GM21717 (cell line): ENCODE data around the gene MPPED1.

Source experiments
- ATAC-seq: cut with Tn5 transposase; IDR thresholded peaks from one replicate; pipeline ENCODE4 v1.9.1; 2021; ENCODE audit warnings: mild to moderate bottlenecking, moderate library complexity; ENCODE audit not compliant: unreplicated experiment

MPPED1 gene

DNA sequence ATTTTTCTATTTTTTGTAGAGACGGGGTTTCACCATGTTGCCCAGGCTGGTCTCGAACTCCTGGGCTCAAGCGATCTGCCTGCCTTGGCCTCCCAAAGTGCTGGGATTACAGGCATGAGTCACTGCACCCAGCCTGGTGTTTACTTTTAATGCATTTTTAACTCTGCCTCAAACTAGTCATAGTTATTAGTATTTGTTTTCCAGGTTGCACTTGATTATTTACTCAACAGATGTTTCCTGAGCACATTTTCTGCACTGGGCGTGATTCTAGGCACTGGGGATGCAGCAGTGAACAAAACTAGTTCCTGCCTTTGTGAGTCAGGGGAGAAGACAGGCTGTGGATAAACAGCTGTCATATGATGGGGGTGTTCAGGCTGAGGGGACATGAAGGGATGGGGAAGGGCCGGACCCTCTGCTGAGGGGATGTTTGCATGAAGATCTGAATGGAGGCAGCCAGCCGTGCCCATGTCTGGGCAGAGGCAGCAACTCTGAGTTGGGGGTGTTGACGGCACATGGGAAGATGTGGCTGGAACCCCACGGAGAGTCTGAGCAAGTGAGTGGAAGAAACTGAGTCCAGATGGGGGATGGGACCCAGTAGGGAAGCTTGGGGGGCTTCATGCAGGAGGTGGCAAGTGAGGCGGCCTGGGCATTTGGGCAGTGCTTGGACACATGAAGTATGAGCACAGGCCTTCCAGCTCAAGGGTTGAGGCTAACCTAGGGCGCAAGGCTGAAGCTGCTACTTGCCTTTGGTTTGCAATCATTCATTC, 34.4 kb downstream of the MPPED1 start:
- no peak for ATAC-seq

DNA sequence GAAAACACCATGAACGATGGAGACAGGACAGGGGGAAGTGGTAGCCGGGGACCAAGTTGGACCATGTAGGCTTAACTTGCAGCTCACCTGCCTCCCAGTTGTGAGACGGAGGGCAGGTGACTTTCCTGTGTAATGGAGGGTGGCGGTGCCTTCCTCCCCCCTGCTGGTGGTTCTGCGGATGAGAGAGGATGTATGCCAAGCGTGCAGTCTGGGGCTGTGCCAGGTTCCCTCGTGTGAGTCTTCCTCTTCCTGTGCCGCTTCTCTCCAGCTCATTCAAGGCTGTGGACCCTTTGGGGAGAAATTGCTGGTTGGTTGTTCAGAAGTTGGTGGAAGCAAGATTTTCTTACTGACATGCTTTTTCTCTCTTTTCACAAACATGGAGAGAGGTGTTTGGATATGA, 35.1 kb downstream of the MPPED1 start:
- no peak for ATAC-seq

DNA sequence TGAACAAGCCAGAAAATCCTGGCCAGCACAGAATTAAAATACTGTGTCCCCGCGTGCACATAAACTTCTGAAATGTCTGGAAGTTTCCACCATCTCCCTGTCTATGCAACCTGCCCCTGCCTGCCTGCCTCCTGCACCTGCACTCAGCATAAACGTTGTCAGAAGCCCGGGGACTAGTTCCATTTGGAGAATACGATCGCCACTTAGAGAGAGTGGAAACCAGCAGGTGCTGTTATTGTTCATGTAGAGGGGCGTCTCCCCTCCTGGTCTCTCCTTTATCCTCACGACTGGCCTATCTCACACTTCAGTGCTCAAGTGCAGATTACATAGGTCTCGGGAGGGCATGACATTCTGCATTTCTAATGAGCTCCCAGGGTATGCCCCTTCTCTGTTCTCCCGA, 35.6 kb downstream of the MPPED1 start:
- no peak for ATAC-seq

DNA sequence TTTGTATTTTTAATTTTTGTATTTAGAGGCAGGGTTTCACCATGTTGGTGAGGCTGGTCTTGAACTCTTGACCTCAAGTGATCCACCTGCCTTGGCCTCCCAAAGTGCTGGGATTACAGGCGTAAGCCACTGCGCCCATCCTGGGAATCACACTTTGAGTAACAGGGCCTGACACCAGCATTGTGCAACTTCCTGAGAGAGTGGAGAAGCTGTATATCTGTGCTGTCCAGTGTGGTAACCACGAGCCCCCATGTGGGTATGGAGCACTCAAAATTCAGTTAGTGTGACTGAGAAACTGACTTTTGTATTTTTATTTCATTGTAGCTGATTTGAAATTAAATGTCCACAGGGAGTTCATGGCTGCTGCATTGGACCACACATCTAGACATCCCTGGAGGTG, 36.2 kb downstream of the MPPED1 start:
- no peak for ATAC-seq

DNA sequence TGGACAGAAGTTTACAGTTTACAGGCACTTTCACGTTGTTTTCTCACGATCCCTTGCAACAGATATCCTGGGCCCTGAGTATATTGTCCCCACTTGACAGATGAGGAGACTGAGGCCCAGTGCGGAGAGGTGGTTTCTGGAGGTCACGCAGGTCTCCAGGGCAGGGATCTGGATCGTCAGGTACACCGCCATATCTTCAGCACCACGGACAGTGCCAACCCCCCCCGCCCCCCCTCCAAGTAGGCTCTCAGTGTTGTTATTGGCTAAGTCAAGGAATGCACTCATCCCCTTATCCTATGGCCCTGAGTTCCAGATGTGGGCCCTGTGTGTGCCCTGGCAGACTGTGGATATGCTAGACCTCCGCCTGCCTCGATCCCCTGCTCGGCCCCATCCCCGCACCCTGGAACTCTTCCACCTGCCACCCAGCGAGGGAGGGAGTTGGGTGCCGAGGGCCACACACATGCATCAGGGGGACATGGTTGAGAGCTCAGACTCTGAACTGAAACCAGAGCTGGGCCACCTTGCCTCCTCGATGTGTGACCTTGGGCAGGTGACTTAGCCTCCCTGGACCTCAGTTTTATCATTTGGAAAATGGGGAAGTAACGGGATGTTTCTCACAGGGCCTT, 37.5 kb downstream of the MPPED1 start:
- ATAC-seq: no peak

DNA sequence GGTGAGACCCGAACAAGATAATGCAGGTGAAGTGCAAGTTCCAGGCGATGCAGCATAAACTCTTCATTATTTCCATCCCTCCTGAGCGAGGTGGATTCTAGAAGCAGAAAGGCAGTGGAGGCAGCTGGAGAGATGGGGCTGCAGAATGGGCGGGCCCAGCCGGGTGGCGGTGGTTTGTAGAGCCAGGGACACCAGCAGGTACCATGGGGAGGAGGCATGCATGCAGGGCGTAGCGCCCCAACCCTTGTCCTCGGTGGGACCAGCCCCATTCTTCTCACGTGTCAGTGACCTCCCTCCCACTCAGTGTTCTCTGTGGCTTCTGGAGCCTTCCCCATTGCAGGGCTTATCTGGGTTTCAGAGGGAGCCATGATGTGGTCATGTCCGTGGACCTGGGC, 38.0 kb downstream of the MPPED1 start:
- no peak for ATAC-seq

DNA sequence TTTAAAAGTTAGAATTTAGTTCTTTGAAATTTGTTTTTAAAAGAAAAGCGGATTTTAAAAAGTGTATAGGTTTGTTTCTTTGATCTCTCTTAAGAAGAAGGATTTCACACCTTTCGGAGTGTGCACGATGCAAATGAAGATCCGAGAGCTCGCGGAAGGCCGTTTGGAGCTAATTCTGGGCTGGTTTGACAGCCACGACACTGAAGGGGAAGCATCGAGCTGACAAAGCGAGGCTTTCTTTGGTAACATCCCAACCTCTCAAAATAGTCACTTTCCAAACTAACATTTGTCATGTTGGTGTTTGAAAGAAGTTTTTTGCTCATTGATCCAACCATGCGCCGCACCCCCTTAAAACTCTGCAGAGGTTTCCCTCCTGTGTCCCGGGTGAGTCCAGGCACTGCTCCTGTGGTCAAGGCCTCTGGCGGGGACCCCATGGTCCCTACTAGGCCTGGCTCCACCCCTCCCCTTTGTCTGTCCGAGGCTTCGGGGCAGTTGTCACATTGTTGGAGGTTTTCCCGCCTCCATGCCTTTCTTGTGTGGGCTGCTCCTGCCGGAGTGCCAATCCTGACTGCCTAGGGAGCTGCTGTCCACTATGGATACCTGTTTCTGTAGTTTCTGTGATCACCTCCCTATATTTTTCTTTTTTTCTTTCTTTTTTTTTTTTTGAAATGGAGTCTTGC, 39.7 kb downstream of the MPPED1 start:
- ATAC-seq: no peak

DNA sequence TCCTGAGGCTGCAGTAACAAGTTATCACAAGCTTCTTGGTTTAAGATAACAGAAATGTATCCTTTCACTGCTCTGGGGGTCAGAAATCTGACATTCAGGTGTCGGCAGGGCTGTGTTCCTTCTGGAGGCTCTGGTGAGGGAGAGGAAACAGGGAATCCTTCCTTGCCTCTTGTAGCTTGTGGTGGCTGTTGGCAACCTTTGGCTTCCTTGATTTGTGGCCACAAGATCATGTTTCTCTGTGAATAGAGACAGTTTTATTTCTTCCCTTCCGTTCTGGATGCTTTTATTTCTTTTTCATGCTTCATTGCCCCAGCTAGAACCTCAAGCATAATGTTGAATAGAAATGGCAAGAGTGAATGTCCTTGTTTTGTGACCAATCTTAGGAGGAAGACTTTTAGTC, 44.0 kb downstream of the MPPED1 start:
- ATAC-seq: no peak

DNA sequence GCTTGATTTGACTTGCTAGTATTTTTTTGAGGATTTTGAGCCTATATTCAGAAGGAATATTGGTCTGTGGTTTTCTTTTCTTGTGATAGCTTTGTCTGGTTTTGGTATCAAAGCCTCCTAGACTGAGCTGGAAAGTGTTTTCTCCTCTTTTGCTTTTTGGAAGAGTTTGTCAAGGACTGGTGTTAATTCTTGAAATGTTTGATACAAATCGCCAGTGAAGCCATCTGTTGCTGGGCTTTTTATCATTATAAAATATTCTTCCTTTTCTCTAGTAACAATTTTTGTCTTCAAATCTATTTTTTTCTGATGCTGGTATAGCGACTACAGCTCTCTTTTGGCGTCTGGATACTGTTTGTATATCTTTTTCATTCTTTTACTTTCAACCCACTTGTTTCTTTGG, 45.2 kb downstream of the MPPED1 start:
- no peak for ATAC-seq

DNA sequence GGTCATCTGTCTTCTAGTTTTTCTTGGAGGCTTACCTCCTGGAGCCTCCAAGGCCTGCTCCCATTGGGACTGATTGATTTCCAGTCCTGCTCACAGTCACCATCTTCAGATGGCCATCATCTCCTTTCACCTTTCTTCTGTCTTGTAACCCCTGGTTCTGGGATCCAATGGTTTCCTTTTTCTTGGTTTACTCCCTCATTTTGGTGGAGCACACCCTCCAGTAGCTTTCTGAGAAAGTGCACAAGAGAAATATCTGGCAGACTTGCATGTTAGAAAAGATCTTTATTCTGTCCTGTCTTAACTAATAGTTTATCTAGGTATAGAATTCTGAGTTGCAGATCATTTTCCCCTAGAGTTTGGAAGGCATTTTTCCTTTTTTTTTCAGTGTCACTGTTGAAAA, 50.9 kb downstream of the MPPED1 start:
- ATAC-seq: no peak

DNA sequence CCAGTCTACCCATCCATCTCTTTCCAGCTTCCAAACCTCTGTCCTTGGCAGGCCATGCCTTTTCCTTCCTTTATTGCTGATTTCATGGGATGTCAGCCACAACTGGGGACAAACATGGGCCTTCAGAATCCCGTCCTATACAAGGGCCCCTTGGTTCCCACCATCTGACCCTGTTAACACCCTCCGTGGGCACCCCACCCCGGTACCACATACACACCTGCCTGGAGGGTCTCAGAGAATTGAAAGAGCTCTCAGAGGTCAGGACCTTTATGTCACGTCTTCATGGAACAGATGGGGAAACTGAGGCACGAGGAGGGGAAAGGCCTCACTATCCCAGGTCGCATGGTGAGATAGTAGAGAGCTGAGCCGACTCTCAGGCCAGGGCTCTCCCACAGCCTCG, 53.0 kb downstream of the MPPED1 start:
- no peak for ATAC-seq

DNA sequence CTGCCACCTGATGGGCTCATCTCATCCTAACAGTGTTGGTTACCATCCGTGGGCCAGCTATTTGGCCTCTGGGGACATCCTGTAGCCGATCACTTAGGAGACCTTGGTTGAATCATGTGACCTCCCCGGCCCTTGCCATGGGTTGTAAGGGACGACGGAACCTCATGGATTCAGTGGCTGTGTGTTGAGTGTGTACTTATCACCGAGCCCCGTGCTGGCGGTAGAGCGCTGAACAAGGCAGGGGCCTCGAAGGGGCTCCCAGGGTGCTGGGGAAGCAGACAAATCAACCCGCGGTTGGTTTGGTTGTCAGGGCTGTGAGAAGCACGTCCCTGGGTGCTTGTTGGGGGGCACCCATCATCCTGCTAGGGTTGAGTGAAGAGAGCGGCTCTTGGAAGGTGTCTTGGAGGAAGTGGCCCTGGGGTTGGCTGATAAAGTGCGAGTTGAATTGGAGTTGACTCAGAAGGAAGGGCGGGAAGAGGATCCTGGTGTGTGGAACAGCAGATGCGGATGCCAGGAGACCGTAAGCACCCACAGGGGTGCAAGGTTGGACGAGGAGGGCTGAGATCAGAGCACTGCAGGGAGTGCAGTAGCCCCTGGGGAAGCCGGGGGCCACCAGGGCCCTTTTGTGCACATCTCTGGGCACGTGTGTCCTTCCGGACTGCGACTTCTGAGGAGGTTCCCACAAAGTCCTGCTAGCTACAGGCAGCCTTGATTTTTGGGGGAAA, 53.6 kb downstream of the MPPED1 start:
- ATAC-seq: no peak

DNA sequence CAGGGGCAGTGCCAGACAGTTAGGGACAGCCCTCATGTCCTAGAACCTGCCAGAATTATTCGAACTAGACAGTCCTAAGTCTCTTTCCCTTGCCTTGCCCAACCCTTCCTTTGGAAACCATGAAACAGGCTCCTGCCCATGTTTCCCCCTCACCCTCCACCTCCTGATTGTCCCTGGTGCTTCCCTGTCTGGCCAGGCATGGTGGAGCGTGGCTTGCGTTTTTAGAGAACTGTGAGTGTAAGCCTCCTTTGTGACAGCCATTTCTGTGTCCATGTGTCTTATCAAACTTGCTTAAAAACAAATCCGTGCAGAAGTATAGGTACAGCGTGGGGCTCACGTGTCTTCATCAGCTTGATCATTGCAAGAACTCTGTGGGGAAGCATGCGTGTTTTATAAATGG, 54.9 kb downstream of the MPPED1 start:
- no peak for ATAC-seq

DNA sequence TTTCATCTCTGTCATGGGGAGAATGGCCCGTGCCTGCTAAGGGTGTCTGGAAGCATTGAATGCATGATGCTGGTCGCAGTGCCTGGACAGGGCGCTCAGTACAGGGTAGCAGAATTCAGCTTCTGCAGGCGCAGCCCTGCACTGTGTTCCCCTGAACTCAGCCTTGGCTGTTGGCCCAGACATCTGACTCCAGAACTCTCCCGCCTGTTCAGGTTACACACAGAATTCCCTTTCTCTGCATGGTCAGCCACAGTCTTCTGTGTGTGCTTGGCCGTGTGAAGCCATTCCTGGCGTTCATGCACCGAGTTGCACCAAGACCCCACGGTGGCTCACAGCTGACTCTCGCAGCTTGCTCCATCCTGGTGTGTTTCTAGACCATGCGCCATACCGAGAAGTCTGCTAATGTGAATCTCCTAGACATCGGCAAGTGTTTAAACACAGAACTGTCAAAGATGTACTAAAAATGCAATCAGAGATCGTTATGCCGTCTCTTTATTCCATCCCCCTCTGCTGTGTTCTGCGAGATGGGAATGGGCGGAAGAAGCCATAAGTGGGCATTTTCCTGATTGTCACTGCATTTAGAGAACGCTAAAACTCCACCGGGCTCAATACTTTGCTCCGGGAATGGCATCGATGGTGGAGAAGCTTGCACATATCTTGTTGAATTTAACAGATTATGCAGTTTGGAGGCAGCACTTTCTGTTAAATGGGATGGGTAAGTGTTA, 55.6 kb downstream of the MPPED1 start:
- no peak for ATAC-seq

DNA sequence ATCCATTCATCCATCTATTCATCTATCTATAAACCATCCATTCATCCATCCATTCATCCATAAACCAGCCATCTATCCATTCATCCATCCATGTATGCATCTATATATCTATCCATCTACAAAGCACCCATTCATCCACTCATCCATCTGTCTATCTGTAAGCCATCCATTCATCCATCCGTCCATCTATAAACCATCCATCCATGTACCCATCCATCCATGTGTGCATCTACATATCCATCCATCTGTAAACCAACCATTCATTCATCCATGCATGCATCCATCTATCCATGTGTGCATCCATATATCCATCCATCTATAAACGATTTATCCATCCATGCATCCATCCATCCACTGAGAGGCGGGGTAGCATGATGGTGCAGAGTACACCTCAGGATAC, 58.4 kb downstream of the MPPED1 start:
- no peak for ATAC-seq

DNA sequence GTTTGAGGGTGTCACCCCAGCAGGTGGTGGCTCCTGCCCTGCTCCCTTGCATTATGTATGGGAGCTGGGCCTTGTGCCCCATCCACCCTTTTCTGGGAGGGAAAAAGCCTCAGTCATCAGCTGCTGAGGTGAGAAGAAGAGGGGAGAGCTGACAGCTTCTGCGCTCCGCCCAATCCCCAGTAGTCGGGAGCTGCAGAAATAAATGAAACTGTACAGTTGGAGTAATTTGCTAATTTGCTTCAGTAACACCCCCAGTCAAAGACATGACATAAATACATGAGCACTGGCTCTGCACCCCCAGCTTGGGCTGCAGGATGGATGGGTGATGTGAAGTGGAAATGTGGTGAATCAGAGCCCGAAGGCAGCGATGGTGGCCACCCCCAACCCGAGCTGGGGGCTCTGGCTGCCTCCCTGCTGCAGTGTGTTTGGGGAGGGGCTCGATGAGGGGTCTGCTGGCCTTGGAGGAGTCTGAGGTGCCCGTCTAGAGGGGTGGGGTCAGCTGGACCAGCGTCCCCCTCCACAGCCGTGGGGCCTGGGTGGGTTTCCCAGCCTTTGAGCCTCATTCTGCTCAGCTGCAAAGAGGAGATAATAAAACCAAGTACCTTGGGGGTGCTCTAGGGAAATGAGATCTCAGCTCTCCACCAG, 59.2 kb downstream of the MPPED1 start:
- ATAC-seq: no peak

DNA sequence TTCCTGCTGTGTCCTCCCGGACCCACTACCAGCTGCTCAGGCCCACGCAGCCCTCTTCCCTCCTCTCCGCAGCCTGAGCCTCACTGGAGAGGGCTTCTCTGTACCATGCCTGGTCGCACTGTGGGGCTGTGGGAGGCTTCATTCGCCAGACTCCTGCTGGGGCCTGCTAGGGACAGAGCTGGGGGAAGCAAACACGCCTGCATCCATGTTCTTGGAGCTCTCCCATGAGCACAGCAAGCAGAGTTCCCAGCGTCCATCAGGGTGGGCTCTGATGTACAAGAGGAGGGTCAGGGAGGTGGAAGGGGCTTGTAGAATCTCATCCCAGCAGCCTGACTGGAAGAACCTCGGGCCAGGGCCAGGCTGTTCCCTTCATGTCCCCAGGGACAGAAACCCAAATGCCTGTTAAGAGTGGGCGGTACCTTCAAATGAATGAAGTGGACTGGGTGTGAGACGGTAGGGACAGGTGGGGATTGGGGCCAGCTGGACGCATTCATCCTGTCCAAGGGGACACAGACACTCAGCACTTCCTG, 59.9 kb downstream of the MPPED1 start:
- ATAC-seq: no peak

DNA sequence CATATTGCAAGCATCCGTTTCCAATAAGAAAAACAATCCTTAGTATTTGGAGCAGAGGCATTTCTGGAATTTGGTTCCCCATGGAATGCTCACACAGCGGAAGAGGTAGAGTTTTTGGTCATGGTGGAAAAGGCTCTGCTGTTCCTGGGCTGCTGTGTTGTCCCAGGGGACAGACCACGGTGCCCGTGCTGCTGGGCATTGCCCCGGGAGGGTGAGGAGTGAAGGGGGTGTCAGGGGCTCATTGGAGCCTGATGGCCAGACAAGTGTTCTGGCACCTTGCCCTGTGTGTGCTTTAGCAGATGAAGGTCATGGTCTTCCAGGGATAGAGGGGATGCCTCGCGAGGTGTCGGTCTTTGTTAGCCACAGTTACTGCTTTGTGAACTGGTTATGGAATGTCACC, 61.2 kb downstream of the MPPED1 start:
- no peak for ATAC-seq

DNA sequence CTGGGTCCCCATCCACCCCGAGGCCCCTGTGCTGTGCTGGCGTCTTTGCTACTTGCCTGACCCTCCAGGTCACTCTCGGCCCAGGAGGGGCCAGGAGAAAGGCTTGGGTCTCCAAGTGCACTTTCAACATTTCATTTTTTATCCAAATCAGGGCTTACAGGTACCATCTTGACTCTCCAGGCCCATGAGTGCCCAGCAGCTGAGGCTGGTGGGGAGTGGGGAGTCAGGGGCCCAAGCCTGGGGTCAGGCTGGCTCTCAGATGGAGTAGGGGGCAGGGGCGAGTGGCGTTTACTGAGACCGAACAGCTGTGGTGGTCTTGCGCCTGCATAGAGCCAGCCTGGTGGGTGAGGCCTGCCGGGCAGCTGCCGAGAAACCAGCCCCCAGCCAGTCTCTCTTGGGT, 61.6 kb downstream of the MPPED1 start:
- ATAC-seq: no peak
